Hindlimb muscle (tissue), 1 donor: ENCODE data around the gene LNPEP. TPM values are rescaled to one million over a fixed set of nuclear protein-coding genes. Genes with fewer than 3 reads are reported as not detected.
"Not testable (repeated sequence)": the region's sequence is repeated elsewhere in the genome, so short reads cannot be mapped to it uniquely, and the experiment has no call there.

Experiments used
- DNase-seq: peaks from one replicate; pipeline ENCODE4 v3.0.0-alpha.2; 2013
- polyA plus RNA-seq: library from polyadenylated mRNA; unstranded; fragments of 120-200 nt; gene quantifications from one replicate; pipeline ENCODE4 v1.2.1, GENCODE V29; 2013; ENCODE audit not compliant: insufficient read length

LNPEP gene
- polyA plus RNA-seq, 1 donor: 15.4 TPM

DNA sequence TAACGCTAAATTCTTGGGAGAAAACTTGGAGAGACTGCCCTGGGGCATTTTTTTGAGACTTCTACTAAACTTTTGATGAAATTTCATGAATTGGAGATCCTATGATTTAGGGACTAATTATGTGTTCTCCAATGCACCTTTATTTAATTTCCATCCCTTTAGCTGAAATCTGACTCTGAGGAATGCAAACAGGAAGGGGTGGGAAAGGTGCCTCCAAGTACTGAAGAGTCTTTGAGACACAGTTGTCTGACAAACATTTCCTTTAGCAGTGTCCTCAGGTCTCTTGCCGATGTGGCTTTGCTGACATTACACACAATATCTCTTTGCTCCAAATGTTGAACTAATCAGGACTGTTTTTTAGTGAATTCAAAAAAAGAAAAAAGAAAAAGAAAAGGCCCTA is 129.6 kb downstream of the LNPEP start:
- no peak for DNase-seq

DNA sequence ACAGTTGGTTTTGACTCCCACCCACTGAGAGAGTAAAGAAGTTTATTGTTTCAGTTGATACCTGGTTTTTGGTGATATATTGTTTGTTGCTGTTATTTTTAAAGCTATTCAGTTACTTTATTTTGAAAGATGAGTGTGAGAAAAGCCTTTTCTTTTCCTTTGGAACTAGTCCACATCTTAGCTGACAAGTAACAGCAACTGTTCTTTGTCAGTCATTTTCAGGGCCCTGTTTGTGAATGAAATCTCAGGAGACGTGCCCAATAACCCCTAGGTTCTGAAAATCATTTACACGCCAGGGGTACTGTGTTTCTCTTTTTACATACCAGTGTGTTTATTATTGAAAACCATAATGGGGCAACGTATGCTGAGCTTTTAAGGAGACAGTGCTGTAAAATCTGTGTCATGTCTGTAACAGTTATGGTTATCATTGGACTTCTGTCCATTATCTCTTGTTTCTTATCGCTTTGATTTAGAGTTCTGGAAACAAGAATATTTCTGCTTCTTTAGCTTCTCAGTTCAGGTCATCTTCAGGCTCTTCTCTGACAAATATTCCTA is 131.5 kb downstream of the LNPEP start:
- no peak for DNase-seq

DNA sequence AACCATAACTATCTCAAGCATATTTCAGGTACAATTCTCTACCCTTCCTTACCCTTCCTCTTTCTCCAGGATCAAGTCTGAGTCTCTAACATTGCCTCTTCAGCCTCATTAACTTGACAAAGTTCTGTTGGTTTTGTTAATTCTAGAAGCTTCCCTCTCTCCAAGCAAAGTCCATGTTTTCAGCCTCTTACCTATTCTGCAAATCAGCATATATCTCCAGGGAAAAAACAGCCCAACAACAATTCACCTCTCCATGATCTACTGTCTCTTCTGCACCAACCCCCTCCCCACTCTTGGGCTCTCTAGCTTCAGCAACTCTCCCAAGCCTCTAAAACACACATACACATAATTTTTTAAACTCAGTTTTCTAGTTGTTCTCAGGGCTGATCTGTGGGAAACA is 134.4 kb downstream of the LNPEP start:
- DNase-seq: no peak

DNA sequence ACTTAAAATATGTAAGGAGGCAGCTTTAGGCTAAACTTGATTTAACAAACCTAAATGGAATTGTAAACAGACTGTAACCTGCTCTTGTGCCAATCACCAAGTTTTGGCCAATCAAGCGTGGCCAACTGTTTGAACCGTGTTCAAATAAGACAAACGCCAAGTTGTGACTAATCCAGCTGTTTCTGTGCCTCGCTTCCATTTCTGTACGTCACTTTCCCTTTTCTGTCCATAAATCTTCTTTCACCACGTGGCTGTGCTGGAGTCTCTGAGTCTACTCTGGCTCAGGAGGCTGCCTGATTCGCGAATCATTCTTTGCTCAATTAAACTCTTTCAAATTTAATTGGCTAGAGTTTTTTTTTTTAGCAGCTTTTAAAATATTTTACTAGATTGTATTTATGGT is 135.2 kb downstream of the LNPEP start:
- peak; percentile 57 for DNase-seq

DNA sequence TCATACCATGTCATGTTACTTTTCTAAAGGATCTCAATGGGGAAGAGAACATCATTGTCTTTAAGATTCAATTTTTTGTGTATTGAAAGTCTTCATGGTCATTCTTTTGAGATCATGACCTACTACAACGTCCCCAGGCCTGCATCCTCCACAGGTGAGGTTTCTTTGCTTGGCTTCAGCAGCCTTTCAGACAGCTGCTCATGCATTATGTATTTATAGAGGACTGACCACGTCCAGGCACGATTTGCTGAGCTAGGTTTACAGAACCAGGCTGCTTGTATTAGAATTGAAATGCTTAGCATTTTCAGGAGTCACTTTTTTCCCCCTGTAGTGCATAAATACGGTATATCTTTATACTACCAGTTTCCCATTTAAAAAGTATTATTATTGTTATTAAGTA is 136.1 kb downstream of the LNPEP start:
- DNase-seq: no peak

DNA sequence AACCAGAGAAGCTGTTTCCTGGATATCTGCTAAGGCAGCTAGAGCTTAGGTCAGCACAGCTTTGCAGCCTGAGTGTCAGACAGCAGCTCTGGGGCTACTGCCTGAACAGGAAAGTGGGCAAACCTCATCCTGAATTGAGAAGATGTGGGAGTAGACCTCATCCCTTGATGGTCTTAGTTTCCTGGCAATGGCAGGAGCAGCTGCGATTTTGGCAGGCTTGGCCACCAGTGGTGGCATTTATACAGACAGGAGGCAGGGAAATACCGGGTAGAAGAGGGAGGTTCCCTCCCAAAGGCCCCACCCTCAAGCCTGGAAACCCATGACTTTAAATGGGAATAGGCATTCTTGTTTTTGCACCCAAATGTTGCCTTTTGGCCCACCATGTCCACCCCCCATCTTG is 136.8 kb downstream of the LNPEP start:
- DNase-seq: no peak

DNA sequence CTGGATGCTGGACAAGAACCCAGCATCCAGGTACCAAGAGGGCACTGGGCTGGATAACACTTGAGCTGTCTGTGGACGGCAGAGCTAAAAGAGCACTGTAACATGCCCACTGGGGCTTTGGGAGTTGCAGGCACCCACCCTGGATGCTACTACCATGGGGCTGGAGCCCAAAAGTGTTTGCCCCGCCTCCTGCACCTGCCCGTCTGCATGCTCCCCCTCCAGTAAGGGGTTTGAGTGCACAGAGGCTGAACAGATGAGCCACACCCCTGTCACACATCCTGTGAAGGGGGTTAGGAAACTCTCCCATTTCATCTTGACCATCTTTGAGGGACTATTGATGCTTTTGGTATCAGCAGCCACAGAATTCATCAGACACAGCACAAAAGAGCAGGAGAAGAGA is 137.5 kb downstream of the LNPEP start:
- no peak for DNase-seq

DNA sequence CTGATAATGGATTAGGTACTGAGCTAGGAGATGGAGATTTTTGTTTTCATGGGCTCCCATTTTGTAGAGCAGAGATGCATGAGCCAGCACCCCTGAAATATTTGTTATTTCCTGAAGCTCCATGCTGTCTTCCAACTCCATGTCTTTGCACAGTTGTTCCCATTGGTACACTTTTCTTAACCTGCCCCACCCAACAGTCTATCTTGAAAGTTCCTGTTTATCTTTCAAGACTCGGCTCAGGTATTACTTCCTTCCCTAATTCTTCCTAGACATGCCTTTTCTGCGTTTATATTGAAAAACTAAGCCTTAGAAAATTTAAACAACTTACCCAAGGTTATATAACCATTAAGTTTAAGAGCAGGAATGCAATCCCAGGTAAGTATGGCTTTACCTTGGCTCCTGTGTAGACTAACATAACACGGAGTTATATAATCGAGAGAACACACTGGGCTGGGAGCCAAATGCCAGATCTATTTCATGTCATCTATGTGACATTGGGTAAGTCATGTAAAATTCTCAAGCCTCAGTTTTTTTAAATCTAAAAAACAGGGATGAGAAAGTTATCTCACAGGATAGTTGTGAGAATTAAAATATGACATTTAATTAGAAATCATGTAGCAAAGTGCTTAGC is 139.1 kb downstream of the LNPEP start:
- no peak for DNase-seq

DNA sequence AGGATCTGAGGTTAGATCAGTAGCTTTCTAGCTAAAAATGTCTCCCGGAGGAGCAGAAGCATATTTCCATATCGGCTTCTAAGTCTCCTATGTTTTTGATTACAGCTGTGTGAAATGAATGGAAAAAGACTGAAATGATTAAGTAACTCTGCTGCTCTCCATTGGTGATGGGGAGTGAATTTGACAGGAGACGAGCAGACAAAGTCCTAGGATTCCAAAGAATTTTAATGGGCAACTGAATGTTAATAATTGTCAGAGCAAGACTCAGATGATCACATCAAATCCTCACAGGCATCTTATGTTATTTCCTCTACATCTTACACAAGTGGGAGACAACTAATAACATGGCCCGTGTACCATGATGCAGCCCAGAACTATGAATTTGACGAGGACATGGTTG is 139.8 kb downstream of the LNPEP start:
- DNase-seq: no peak

DNA sequence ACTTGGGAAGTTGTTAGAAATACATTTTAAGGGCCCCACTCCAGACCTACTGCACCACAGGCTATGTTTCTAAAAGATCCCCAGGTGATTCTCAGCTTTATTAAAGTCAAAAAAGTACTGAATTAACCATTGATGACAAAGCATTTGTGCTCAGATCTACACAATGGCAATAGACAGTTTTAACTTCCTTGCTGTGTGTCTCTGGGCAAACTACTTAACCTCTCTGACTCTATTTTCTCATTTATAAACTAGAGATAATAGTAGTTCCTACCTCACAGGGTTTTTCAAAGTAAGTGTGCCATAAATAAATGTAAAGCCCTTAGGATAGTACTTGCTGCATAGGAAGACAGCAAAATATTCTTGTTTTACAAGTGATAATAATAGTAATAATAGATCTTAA is 140.2 kb downstream of the LNPEP start:
- no peak for DNase-seq

DNA sequence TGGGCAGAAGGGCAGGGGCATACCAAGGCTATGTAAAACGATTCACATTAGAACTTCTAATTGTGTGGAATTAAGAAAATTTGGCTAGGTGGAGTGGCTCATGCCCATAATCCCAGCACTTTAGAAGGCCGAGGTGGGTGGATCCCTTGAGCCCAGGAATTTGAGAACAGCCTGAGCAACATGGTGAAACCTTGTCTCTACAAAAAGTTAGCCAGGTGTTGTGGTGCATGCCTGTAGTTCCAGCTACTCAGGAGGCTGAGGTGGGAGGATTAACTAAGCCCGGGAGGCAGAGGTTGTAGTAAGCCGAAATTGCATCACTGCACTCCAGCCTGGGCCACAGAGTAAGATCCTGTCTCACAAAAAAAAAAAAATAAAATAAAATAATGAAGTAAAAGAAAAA is 141.4 kb downstream of the LNPEP start:
- DNase-seq: no peak

DNA sequence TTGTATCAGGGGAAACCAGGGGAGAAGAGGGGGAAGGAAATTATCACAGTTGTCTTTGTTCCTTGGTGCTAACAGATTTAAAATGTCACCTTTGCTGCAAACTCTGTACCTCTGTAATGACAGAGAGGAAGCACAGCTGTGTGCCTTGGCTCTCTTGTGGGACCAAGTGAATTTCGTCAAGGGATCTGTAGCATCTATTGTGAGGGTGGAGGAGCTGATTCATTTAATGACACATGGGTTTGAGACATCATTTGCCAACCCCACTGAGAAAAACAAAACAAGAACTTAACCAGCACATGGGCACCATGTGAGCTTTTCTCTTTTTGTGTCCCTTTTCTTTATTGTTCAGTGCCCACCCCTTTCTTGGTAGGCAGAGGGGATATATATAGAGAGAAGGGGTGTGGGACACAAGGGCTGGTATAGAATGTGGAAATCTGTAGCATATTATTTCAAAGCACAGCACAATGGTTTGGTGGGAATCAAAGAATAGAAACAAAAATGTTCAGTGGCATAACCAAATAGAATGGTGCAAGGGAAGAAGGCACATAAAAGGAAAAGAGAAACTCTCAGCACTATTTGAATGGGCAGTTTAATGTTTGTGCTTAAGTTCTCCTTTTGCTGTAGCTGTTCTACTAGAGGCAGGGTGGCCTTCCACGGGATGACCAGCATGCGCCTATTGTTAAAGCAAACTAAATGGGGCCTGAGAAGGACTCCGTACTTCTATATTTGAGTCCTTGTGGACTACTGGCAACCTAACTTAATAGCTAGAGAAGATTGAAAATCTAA is 143.3 kb downstream of the LNPEP start:
- no peak for DNase-seq

DNA sequence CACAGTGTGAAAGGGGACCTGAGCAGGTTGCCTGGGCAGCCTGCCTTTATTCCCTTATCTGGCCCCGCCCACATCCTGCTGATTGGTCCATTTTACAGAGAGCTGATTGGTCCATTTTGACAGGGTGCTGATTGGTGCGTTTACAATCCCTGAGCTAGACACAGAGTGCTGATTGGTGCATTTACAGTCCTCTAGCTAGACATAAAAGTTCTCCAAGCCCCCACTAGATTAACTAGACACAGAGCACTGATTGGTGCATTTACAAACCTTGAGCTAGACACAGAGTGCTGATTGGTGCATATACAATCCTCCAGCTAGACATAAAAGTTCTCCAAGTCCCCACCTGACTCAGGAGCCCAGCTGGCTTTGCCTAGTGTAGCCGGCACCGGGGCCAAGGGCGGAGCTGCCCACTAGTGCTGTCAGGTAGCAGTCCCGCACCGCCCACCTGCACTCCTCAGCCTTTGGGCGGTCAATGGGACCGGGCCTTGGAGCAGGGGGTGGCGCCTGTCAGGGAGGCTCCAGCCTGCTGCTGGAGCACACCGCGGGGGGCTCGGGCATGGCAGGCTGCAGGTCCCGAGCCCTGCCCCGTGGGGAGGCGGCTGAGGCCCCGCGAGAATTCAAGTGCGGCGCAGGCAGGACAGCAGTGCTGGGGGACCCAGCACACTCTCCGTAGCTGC is 149.0 kb downstream of the LNPEP start:
- DNase-seq: not testable (repeated sequence)

DNA sequence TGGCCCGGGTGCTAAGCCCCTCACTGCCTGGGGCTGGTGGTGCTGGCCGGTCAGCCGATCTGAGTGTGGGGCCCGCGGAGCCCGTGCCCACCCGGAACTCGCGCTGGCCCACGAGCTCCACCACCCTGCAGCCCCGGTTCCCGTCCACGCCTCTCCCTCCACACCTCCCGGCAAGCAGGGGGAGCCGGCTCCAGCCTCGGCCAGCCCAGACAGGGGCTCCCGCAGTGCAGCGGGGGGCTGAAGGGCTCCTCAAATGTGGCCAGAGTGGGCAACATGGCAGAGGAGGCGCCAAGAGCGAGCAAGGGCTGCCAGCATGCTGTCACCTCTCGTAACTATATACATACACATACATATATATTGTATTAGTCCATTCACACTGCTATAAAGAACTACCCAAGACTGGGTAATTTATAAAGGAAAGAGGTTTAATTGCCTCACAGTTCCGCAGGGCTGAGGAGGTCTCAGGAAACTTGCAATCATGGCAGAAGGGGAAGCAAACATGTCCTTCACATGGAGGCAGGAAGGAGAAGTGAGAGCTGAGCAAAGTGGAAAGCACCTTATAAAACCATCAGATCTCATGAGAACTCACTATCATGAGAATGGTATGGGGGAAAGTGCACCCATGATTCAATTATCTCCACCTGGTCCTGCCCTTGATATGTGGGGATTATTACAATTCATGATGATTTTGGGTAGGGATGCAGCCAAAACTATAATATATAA is 149.7 kb downstream of the LNPEP start:
- no peak for DNase-seq

Other genes starting within 250 kb of the LNPEP start
- gene ERAP1, start 128.1 kb upstream of the LNPEP start, polyA plus RNA-seq: 22.6 TPM
- 8.4 TPM for gene ERAP2, start 59.6 kb upstream of the LNPEP start, polyA plus RNA-seq
- 4.2 TPM for gene LIX1, start 206.5 kb downstream of the LNPEP start, polyA plus RNA-seq
- gene RIOK2, start 247.2 kb downstream of the LNPEP start, polyA plus RNA-seq: 29.5 TPM